HG03097 (cell line): Measurements from ENCODE around the gene ARHGEF6.

Experiments
- ATAC-seq: cut with Tn5 transposase; IDR thresholded peaks from one replicate; pipeline ENCODE4 v1.9.1; 2021; ENCODE audit not compliant: unreplicated experiment, low FRiP score

ARHGEF6 gene

GRCh38 chrX:136697156-136697555 lies 83.6 kb downstream of the ARHGEF6 start:
- no peak for ATAC-seq

GRCh38 chrX:136694431-136695087 lies 86.2 kb downstream of the ARHGEF6 start:
- ATAC-seq = no peak

GRCh38 chrX:136692271-136692670 lies 88.5 kb downstream of the ARHGEF6 start:
- no peak for ATAC-seq

- ATAC-seq = no peak
Observed at GRCh38 chrX:136691028-136691809, 89.5 kb downstream of the ARHGEF6 start.

GRCh38 chrX:136689436-136689835 lies 91.3 kb downstream of the ARHGEF6 start:
- no peak for ATAC-seq

GRCh38 chrX:136687457-136687856 lies 93.3 kb downstream of the ARHGEF6 start:
- ATAC-seq = no peak

GRCh38 chrX:136684120-136684519 lies 96.6 kb downstream of the ARHGEF6 start:
- no peak for ATAC-seq

GRCh38 chrX:136679531-136679930 lies 101.2 kb downstream of the ARHGEF6 start:
- ATAC-seq = no peak

GRCh38 chrX:136674270-136674985 lies 106.3 kb downstream of the ARHGEF6 start:
- ATAC-seq = no peak

- no peak for ATAC-seq
Observed at GRCh38 chrX:136671006-136671610, 109.6 kb downstream of the ARHGEF6 start.

- ATAC-seq = no peak
Observed at GRCh38 chrX:136667446-136668168, 113.1 kb downstream of the ARHGEF6 start.

- ATAC-seq = no peak
Observed at GRCh38 chrX:136666088-136666487, 114.6 kb downstream of the ARHGEF6 start.

- no peak for ATAC-seq
Observed at GRCh38 chrX:136665258-136665900, 115.4 kb downstream of the ARHGEF6 start.

GRCh38 chrX:136662976-136663375 lies 117.8 kb downstream of the ARHGEF6 start:
- ATAC-seq = no peak

- ATAC-seq = no peak
Observed at GRCh38 chrX:136662104-136662503, 118.6 kb downstream of the ARHGEF6 start.

- no peak for ATAC-seq
Observed at GRCh38 chrX:136660896-136661295, 119.8 kb downstream of the ARHGEF6 start.

GRCh38 chrX:136659174-136659573 lies 121.6 kb downstream of the ARHGEF6 start:
- ATAC-seq = no peak

GRCh38 chrX:136658151-136658550 lies 122.6 kb downstream of the ARHGEF6 start:
- no peak for ATAC-seq

GRCh38 chrX:136656361-136656964 lies 124.3 kb downstream of the ARHGEF6 start:
- no peak for ATAC-seq
